Glomerular visceral epithelial cell (primary cell): ENCODE results near the gene SLC41A1.

Experiments
- DNase-seq: peaks from one replicate; pipeline ENCODE4 v3.0.0-alpha.2; 2016; ENCODE audit errors: extremely low spot score

Gene SLC41A1

GRCh38 chr1:205754857-205755256 is 58.1 kb downstream of the SLC41A1 start:
- no peak for DNase-seq

- DNase-seq = no peak
Observed at GRCh38 chr1:205751036-205751651, 61.9 kb downstream of the SLC41A1 start.

- peak; percentile 99 for DNase-seq
Observed at GRCh38 chr1:205750138-205751035, 62.6 kb downstream of the SLC41A1 start, which contains the start of gene NUCKS1. Gene NUCKS1, minus strand, starts transcription at chr1:205750182. Its CDS starts 209 bp downstream, at chr1:205749973.

- peak; percentile 98 for DNase-seq
Observed at GRCh38 chr1:205749234-205750137, 63.5 kb downstream of the SLC41A1 start.

GRCh38 chr1:205748403-205749233 is 64.4 kb downstream of the SLC41A1 start:
- DNase-seq = peak; percentile 58

- no peak for DNase-seq
Observed at GRCh38 chr1:205746757-205747412, 66.1 kb downstream of the SLC41A1 start.

- DNase-seq = no peak
Observed at GRCh38 chr1:205744403-205744802, 68.6 kb downstream of the SLC41A1 start.

GRCh38 chr1:205743977-205744376 is 69.0 kb downstream of the SLC41A1 start:
- no peak for DNase-seq

- no peak for DNase-seq
Observed at GRCh38 chr1:205741681-205742080, 71.3 kb downstream of the SLC41A1 start.

GRCh38 chr1:205739348-205740160 is 73.4 kb downstream of the SLC41A1 start:
- no peak for DNase-seq
